ENCODE results near the gene DLST.

DNA sequence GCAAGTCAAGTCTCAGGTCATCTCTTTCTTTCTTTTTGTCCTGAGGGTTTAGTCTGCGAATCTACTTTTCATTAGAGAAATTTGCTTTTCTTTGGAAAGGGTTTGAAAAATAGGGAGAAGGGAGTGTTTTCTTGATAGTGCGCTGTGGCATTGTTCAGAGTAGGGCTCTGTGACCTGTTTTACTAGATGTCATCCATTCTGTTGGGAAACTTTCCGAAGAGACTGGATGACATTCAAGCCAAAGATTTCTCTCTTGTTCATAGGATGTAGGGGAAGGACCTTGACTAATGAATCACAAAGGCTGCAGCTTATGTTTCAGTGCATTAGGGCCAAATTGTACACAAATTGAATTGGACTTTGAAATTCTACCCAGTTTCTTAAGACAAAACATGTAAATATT is 14.7 kb downstream of the DLST start:
- TF ChIP-seq, protein P1, sequence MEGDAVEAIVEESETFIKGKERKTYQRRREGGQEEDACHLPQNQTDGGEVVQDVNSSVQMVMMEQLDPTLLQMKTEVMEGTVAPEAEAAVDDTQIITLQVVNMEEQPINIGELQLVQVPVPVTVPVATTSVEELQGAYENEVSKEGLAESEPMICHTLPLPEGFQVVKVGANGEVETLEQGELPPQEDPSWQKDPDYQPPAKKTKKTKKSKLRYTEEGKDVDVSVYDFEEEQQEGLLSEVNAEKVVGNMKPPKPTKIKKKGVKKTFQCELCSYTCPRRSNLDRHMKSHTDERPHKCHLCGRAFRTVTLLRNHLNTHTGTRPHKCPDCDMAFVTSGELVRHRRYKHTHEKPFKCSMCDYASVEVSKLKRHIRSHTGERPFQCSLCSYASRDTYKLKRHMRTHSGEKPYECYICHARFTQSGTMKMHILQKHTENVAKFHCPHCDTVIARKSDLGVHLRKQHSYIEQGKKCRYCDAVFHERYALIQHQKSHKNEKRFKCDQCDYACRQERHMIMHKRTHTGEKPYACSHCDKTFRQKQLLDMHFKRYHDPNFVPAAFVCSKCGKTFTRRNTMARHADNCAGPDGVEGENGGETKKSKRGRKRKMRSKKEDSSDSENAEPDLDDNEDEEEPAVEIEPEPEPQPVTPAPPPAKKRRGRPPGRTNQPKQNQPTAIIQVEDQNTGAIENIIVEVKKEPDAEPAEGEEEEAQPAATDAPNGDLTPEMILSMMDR (IDR thresholded peaks at IDR 0.05) = no peak
- TF ChIP-seq POLR2A (IDR thresholded peaks at IDR 0.05) = no peak
